Measurements from ENCODE around the gene SLC39A7. TPM values are rescaled to one million over a fixed set of nuclear protein-coding genes. Genes with fewer than 3 reads are reported as not detected.

Gene SLC39A7
- total and polyA plus RNA-seq, 2 of the 4 experiments (the other 2 are of a cell fraction): 135 to 208 TPM

GRCh38 chr6:33154349-33154748, 46.3 kb upstream of the SLC39A7 start:
- POLR2A ChIA-PET (ENCODE audit: unreplicated experiment): no interaction called here
- BruUV-seq (replicated peaks): no TSS peak
- WGBS, 2 experiments (ENCODE audit: extremely low coverage in 2 of 2, insufficient read length in 1 of 2): 38% methylated on average over 4 of the region's 4 CpGs; no CpG with 5 or more reads in 1 of the 2 experiments

More at GRCh38 chr6:33154349-33154748, 46.3 kb upstream of the SLC39A7 start:
- H3K9me1 ChIP-seq (ENCODE audit: insufficient read depth, low read length): no peaks in the 10 kb centered on the region
- H2BK15ac ChIP-seq (ENCODE audit: low read depth, low read length): no peak overlapping the region
- H2BK20ac ChIP-seq (ENCODE audit: low read depth, low read length): no peak overlapping the region
- no peaks in the 10 kb centered on the region for H3K36me3 ChIP-seq (ENCODE audit: control insufficient read depth, insufficient read depth, low read length)
- no peak overlapping the region for H3K4me2 ChIP-seq (ENCODE audit: low read depth, low read length)
- in situ Hi-C loops (cut with MboI; ENCODE audit: low sequenced_read_pairs) (no loop called here), intact Hi-C loops (cut with micrococcal nuclease) (loop anchor here (2.0 kb wide), 1 partner anchor 92 kb away; no protein-coding TSS in a partner anchor), dilution Hi-C loops (cut with HindIII; ENCODE audit: low sequenced_read_pairs, unreplicated experiment) (no loop called here)
- peaks cover 3% of the 10 kb centered on the region; the same call in 1 of the 2 replicates for H3K9me3 ChIP-seq (ENCODE audit: control insufficient read depth, insufficient read depth, low read length)
- no peak overlapping the region for H4K91ac ChIP-seq (ENCODE audit: insufficient read depth, low read depth, low read length)
- no peak overlapping the region for H4K8ac ChIP-seq (ENCODE audit: low read depth in 2 of 2, low read length in 2 of 2)
- no peak overlapping the region for H3K14ac ChIP-seq (replicated peaks; ENCODE audit: low read depth, low read length)
- no peak overlapping the region for H3K27ac ChIP-seq (ENCODE audit: insufficient read depth, low read length)
- ATAC-seq (ENCODE audit: low read depth) (no peak), DNase-seq (no peak)
- no peak overlapping the region for H3K56ac ChIP-seq (ENCODE audit: extremely low read depth, insufficient read depth, low read length)
- H3K18ac ChIP-seq (ENCODE audit: low read depth, low read length): no peak overlapping the region
- H3K27me3 ChIP-seq (ENCODE audit: control insufficient read depth, insufficient read depth, low read length): peaks cover 9% of the 10 kb centered on the region
- H3K9ac ChIP-seq (ENCODE audit: low read depth, low read length): no peak overlapping the region
- no peak overlapping the region for H4K5ac ChIP-seq (ENCODE audit: low read depth, low read length)
- no peak overlapping the region for H3K4me3 ChIP-seq (ENCODE audit: insufficient read depth, low read depth, low read length)
- H3K79me1 ChIP-seq (ENCODE audit: low read depth in 1 of 2, low read length in 2 of 2): no peaks in the 10 kb centered on the region
- no peaks in the 10 kb centered on the region for H3K4me1 ChIP-seq (ENCODE audit: control insufficient read depth, insufficient read depth, low read length)
- H3K4ac ChIP-seq (ENCODE audit: low read depth, low read length): no peak overlapping the region
- no peak overlapping the region for H2AFZ ChIP-seq (replicated peaks; ENCODE audit: low read length, poor library complexity)
- H2AK9ac ChIP-seq (replicated peaks; ENCODE audit: low read depth, low read length, poor library complexity): no peak overlapping the region
- CTCF ChIA-PET: interaction anchor here (0.8 kb wide), 1 partner anchor 36 kb away, joined by 3 read pairs; no protein-coding TSS in a partner anchor
- no peak for TF ChIP-seq NFE2L2 (IDR thresholded peaks at IDR 0.05; ENCODE audit: low read depth, low read length)
- no peak for TF ChIP-seq USF2 (IDR thresholded peaks at IDR 0.05; ENCODE audit: low read depth, low read length)
- no peak for TF ChIP-seq ELK1 (IDR thresholded peaks at IDR 0.05; ENCODE audit: borderline replicate concordance, low read depth, low read length)
- no peak for TF ChIP-seq RAD21 (IDR thresholded peaks at IDR 0.05; ENCODE audit: low read length)
- TF ChIP-seq MAZ (IDR thresholded peaks at IDR 0.05; ENCODE audit: borderline replicate concordance, low read depth, low read length): no peak
- no peak for TF ChIP-seq CEBPB (IDR thresholded peaks at IDR 0.05; ENCODE audit: low read depth, low read length)
- TF ChIP-seq RCOR1 (IDR thresholded peaks at IDR 0.05; ENCODE audit: insufficient replicate concordance, low read length): no peak
- no peak for TF ChIP-seq MXI1 (IDR thresholded peaks at IDR 0.05; ENCODE audit: borderline replicate concordance, low read depth, low read length)
- no peak for TF ChIP-seq SMC3 (IDR thresholded peaks at IDR 0.05; ENCODE audit: low read depth, low read length)
- TF ChIP-seq MAFK (IDR thresholded peaks at IDR 0.05; ENCODE audit: low read depth, low read length): no peak
- no peak for TF ChIP-seq RFX5 (IDR thresholded peaks at IDR 0.05; ENCODE audit: low read depth, low read length)
- TF ChIP-seq BHLHE40 (IDR thresholded peaks at IDR 0.05; ENCODE audit: low read depth, low read length): no peak
- H4K20me1 ChIP-seq (ENCODE audit: insufficient read depth, low read length): no peaks in the 10 kb centered on the region
- H2BK120ac ChIP-seq (ENCODE audit: low read depth, low read length): no peak overlapping the region
- no peak overlapping the region for H3K23ac ChIP-seq (ENCODE audit: low read depth, low read length)
- no peak overlapping the region for H2AK5ac ChIP-seq (ENCODE audit: low read depth, low read length)
- H2BK5ac ChIP-seq (ENCODE audit: low read depth, low read length, poor library complexity, severe bottlenecking): no peak overlapping the region

Data from IMR-90 (cell line).